ENCODE measurements around the gene ACE. TPM values are rescaled to one million over a fixed set of nuclear protein-coding genes. Genes with fewer than 3 reads are reported as not detected.

Gene ACE
- polyA plus RNA-seq, 4 donors: 13.2 to 16.3 (median 13.9) TPM

GRCh38 chr17:63474174-63474573 is 2.7 kb upstream of the ACE start:
- no peak for DNase-seq (ENCODE audit: low read depth in 4 of 4, low spot score in 3 of 4)

DNA sequence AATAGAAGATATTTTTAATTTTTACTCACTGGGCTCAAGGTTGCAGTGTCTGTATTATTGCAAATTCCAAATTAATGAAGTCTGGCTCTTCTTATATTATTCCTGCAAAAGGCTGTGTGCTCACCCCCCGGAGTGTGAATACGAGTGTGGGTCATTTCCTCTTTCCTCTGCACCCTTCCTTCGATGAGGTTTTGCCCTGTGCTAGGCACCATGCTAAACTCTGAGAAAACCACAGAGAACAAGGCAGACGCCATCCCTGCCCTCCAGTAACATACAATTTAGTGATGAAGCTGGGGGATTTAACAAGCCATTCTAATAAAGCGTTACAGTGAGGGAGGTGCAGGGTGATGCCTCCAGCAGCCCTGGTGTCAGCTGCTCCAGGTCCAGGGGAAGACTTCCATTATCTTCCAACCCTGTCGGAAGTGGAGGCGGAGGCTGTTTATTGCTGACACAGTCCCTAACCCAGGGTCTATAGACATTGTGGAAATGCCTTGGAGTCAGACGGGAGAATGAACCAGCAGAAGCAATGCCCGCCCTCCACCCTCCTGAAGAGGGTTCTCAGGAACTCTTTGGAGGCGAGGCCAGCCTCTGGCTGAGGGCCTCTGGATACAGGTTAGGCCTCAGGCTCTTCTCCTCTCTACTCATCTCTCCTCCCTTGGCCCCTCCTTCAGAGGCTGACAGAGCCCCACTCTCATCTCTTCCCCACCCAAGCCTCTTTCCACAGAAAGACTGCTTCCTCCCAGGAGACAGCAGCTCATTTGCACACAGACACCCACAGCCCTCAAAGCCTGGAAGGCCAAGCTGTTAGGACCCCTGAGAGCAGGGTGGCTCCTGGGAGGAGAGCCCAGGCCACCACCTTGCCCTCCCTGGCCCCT is 2.0 kb upstream of the ACE start:
- no peak for DNase-seq (ENCODE audit: low read depth in 4 of 4, low spot score in 3 of 4)

GRCh38 chr17:63475491-63476412 is 1.1 kb upstream of the ACE start:
- no peak for DNase-seq (ENCODE audit: low read depth in 4 of 4, low spot score in 3 of 4)

DNA sequence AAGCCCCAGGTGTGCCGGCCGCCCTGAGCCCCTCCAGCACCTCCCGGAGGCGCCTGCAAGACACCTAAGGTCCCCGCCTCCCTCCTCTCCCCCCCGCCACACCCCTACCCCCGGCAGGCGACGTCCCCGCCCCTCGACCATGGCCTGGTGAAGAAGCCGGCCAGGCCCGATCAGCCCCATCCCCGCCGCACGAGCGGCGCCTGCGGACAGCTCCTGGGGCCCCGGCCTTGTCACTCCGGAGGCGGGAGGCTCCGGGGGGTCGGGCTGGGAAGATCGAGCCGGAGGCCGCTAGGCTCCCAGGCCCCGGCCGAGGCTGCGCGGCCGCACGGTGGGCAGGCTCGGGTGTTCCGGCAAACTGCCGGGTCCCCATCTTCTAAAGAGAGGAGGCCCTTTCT is 405 bp upstream of the ACE start:
- DNase-seq (ENCODE audit: low read depth in 4 of 4, low spot score in 3 of 4): no peak

- DNase-seq (ENCODE audit: low read depth in 4 of 4, low spot score in 3 of 4): no peak
These were observed 899 bp downstream of the ACE start for GRCh38 chr17:63477480-63478440.

DNA sequence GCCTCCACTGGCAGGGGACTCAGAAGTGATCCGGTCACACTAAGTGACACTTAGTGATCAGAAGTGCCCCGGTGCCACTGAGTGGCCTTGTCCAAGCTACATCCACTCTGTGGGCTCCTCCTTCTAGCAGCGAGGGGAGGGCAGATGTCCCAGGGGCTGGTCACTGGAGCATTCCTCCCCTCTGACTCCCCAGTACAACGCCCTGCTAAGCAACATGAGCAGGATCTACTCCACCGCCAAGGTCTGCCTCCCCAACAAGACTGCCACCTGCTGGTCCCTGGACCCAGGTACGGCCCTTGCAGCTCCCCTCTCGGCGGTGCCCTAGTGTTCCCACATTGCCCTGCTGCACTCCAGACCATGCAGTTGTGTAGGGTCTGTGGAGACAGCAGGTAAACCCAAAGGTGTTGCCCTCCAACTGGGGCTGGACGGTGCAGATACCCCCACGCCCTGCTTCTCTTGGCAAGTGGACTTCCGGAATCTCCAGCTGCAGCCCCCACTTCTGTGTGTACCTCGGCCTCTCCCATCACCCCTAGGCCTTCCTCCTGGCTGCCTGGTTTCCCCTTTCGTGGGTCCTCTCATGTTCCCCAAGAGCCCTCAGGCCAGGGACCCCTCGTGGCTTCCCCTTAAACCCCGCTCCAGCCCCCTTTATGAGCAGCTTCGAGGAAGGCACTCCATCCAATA is 2.1 kb downstream of the ACE start:
- no peak for DNase-seq (ENCODE audit: low read depth in 4 of 4, low spot score in 3 of 4)

DNA sequence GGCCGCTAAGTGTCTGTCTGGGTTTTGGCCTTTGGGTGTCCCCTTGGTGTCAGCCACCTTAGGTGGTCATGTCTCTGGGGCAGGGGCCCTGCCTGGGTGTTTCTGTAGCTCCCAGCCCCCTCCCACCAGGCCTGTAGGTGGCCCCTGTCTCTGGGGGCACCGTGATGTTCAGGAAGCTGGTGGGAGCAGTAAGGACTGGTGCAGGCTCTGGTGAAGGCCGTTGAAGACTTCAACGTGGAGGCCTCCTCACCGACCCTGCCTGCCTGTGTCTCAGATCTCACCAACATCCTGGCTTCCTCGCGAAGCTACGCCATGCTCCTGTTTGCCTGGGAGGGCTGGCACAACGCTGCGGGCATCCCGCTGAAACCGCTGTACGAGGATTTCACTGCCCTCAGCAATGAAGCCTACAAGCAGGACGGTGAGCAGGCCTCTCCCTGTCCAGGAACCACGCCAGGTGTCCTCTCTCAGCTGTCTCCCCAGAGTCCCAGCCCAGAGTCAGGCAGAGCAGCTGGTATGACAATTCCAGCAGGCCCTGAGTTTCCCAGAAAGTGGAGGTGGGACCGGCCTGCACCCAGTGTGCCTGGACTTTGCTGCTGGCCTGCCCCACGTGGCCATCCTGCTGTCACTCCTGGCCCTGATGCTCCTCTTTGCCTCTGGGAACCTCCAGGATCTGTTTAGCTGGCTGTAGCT is 2.8 kb downstream of the ACE start:
- DNase-seq (ENCODE audit: low read depth in 4 of 4, low spot score in 3 of 4): no peak

- DNase-seq (ENCODE audit: low read depth in 4 of 4, low spot score in 3 of 4): no peak
These were observed 3.4 kb downstream of the ACE start for GRCh38 chr17:63480192-63480784.

DNA sequence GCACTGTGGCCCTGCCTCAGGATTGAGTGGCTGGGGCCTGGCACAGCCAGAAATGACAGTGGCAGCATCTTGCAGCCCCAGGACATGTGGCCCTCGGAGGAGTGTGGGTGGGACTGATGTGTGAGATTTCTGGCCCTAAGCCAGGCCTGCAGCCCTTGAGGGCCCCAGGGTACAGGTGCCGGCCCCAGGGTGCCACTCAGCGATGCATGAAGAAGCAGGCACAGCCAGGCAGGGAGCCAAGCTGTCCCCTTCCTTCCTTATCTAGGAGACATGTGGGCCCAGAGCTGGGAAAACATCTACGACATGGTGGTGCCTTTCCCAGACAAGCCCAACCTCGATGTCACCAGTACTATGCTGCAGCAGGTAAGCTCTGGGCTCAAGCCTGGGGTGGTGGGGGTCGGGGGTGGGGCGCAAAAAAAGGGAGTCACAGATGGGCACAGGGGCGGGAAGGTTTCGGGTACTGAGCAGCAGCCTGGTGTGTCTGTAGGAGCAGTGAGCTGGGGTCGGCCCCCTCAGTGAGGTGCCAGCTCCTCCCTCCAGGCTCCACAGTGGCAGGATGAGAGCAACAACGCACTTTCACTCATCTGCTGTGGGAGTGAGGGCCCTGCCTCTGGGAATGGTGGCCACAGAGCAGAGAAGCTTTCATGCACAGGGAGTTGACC is 4.1 kb downstream of the ACE start:
- no peak for DNase-seq (ENCODE audit: low read depth in 4 of 4, low spot score in 3 of 4)

- no peak for DNase-seq (ENCODE audit: low read depth in 4 of 4, low spot score in 3 of 4)
These were observed 4.6 kb downstream of the ACE start for GRCh38 chr17:63481488-63481870.

GRCh38 chr17:63482509-63482908 is 5.6 kb downstream of the ACE start:
- DNase-seq (ENCODE audit: low read depth in 4 of 4, low spot score in 3 of 4): no peak

DNA sequence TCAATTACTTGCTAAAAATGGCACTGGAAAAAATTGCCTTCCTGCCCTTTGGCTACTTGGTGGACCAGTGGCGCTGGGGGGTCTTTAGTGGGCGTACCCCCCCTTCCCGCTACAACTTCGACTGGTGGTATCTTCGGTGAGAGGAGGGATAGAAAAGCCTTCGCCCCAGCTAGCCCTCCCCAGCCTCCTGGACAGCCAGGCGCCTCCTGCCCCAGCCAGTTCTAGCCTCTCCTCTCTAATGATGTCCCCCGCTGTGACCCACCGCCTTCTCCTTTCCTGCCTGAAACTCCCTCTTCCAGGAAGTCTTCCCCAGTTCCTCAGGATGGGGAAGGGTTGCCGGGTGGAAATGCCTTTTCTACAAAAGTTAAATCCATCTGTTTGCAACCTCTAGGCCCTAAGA is 6.2 kb downstream of the ACE start:
- DNase-seq (ENCODE audit: low read depth in 4 of 4, low spot score in 3 of 4): no peak

GRCh38 chr17:63483655-63484575 is 7.1 kb downstream of the ACE start:
- no peak for DNase-seq (ENCODE audit: low read depth in 4 of 4, low spot score in 3 of 4)

DNA sequence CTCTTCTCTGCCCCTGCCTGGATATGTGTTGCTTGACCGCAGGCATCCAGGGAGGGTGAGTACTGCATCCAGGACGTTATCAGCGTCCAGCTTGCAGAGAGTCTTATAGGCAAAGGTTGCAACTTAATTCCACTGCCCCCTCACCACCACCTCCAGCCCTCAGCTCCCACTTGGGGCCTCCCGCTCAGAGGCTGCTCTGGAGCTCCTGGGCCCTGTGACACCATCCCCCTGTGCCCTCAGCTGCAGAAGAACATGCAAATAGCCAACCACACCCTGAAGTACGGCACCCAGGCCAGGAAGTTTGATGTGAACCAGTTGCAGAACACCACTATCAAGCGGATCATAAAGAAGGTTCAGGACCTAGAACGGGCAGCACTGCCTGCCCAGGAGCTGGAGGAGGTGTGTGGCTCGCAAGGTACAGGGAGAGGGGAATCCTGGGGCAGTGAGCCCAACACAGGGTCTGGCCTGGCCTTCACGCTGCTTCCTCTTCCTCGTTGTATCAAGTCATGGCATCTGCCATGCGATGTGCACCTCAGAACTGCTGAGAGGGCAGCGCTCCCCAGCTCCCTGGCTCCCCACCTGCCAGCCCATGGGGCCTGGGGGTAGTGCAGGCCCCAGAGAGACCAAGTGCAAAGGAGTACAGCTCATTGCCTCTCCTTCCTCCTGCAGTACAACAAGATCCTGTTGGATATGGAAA is 9.6 kb downstream of the ACE start:
- no peak for DNase-seq (ENCODE audit: low read depth in 4 of 4, low spot score in 3 of 4)

DNA sequence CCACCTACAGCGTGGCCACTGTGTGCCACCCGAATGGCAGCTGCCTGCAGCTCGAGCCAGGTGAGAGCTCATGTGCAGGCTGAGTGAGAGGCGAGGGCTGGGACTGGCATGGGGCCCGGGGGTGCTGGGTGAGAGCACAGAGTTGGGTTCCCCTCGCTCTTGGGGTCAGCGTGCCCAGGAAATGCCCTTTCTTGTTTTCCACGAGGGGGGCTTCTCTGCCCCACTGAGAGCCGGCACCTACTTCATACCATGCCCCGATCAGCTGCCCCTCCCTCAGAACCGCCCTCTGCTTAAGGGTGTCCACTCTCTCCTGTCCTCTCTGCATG is 10.1 kb downstream of the ACE start:
- no peak for DNase-seq (ENCODE audit: low read depth in 4 of 4, low spot score in 3 of 4)

DNA sequence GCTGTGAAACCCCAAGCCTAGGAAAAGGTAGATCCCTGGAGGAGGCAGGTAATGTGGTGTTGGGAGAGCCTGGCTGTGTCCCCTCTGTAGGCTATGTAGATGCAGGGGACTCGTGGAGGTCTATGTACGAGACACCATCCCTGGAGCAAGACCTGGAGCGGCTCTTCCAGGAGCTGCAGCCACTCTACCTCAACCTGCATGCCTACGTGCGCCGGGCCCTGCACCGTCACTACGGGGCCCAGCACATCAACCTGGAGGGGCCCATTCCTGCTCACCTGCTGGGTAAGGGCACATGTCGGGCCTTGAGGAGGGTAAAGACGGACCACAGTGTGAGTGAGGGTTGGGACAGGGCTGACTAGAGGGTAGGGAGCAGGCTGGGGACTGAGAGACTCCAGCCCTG is 12.0 kb downstream of the ACE start:
- no peak for DNase-seq (ENCODE audit: low read depth in 4 of 4, low spot score in 3 of 4)

GRCh38 chr17:63489291-63489690 is 12.4 kb downstream of the ACE start:
- no peak for DNase-seq (ENCODE audit: low read depth in 4 of 4, low spot score in 3 of 4)
